ENCODE measurements around the gene BLCAP. TPM values are rescaled to one million over a fixed set of nuclear protein-coding genes. Genes with fewer than 3 reads are reported as not detected.
"Not testable (repeated sequence)": the region's sequence is repeated elsewhere in the genome, so short reads cannot be mapped to it uniquely, and the experiment has no call there.

Gene BLCAP
- total RNA-seq, 2 donors from 2014 or later: 39.3 to 39.8 TPM

- Mint-ChIP-seq H3K36me3 (no peaks in the 10 kb centered on the region), H3K4me1 (ENCODE audit: low read depth in 2 of 2) (peaks cover 0 to 3% of the 10 kb centered on the region in 2 donors), H3K27me3 (peaks cover 34 to 45% of the 10 kb centered on the region in 2 donors), H3K4me3 (no peak overlapping the region), H3K27ac (no peak overlapping the region), H3K9me3 (no peaks in the 10 kb centered on the region)
- peak; percentile 56 for DNase-seq (ENCODE audit: low spot score)
- peak; percentile 60 to 73 for ATAC-seq
These were observed 36.9 kb upstream of the BLCAP start for GRCh38 chr20:37564388-37565133.

GRCh38 chr20:37564016-37564387 is 36.3 kb upstream of the BLCAP start:
- H3K4me3 Mint-ChIP-seq: no peak overlapping the region

GRCh38 chr20:37562695-37563480 is 35.2 kb upstream of the BLCAP start:
- Mint-ChIP-seq H3K27ac (no peak overlapping the region), H3K4me3 (no peak overlapping the region), H3K36me3 (no peaks in the 10 kb centered on the region), H3K4me1 (ENCODE audit: low read depth in 2 of 2) (peaks cover 0 to 3% of the 10 kb centered on the region in 2 donors), H3K9me3 (no peaks in the 10 kb centered on the region), H3K27me3 (peaks cover 25 to 28% of the 10 kb centered on the region in 2 donors)
- no peak for ATAC-seq
- DNase-seq (ENCODE audit: low spot score): no peak

More at GRCh38 chr20:37564016-37564387, 36.3 kb upstream of the BLCAP start:
- no peaks in the 10 kb centered on the region for H3K9me3 Mint-ChIP-seq
- ATAC-seq (no peak), DNase-seq (ENCODE audit: low spot score) (peak; percentile 28)
- H3K27ac Mint-ChIP-seq: no peak overlapping the region
- H3K4me1 Mint-ChIP-seq (ENCODE audit: low read depth in 2 of 2): peaks cover 0 to 3% of the 10 kb centered on the region in 2 donors
- H3K27me3 Mint-ChIP-seq: peaks cover 29 to 39% of the 10 kb centered on the region in 2 donors
- no peaks in the 10 kb centered on the region for H3K36me3 Mint-ChIP-seq

GRCh38 chr20:37560629-37561028 is 33.0 kb upstream of the BLCAP start:
- DNase-seq (ENCODE audit: low spot score) (peak; percentile 12), ATAC-seq (no peak)
- Mint-ChIP-seq H3K27ac (no peak overlapping the region), H3K27me3 (peaks cover 28 to 30% of the 10 kb centered on the region in 2 donors), H3K36me3 (no peaks in the 10 kb centered on the region), H3K4me1 (ENCODE audit: low read depth in 2 of 2) (peaks cover 0 to 3% of the 10 kb centered on the region in 2 donors), H3K9me3 (no peaks in the 10 kb centered on the region), H3K4me3 (no peak overlapping the region)

- no peaks in the 10 kb centered on the region for H3K9me3 Mint-ChIP-seq
- H3K27me3 Mint-ChIP-seq: peaks cover 21 to 26% of the 10 kb centered on the region in 2 donors
- no peak for ATAC-seq
- H3K27ac Mint-ChIP-seq: no peak overlapping the region
- no peaks in the 10 kb centered on the region for H3K36me3 Mint-ChIP-seq
- H3K4me1 Mint-ChIP-seq (ENCODE audit: low read depth in 2 of 2): no peaks in the 10 kb centered on the region
- peak; percentile 16 for DNase-seq (ENCODE audit: low spot score)
- H3K4me3 Mint-ChIP-seq: no peak overlapping the region
These were observed 31.8 kb upstream of the BLCAP start for GRCh38 chr20:37559312-37560027.

GRCh38 chr20:37558779-37559178 is 31.1 kb upstream of the BLCAP start:
- Mint-ChIP-seq H3K36me3 (no peaks in the 10 kb centered on the region), H3K4me3 (no peak overlapping the region), H3K4me1 (ENCODE audit: low read depth in 2 of 2) (no peaks in the 10 kb centered on the region), H3K9me3 (no peaks in the 10 kb centered on the region), H3K27ac (no peak overlapping the region), H3K27me3 (peaks cover 21 to 29% of the 10 kb centered on the region in 2 donors)
- ATAC-seq: peak in 1 of 2 donors; percentile 32
- DNase-seq (ENCODE audit: low spot score): peak; percentile 56

GRCh38 chr20:37558306-37558705 is 30.6 kb upstream of the BLCAP start:
- no peak overlapping the region for H3K27ac Mint-ChIP-seq
- H3K36me3 Mint-ChIP-seq: no peaks in the 10 kb centered on the region
- no peaks in the 10 kb centered on the region for H3K4me1 Mint-ChIP-seq (ENCODE audit: low read depth in 2 of 2)
- peak in 1 of 2 donors; percentile 36 for ATAC-seq
- DNase-seq (ENCODE audit: low spot score): no peak
- H3K4me3 Mint-ChIP-seq: no peak overlapping the region
- H3K27me3 Mint-ChIP-seq: peaks cover 21 to 29% of the 10 kb centered on the region in 2 donors
- no peaks in the 10 kb centered on the region for H3K9me3 Mint-ChIP-seq

- no peak overlapping the region for H3K27ac Mint-ChIP-seq
- no peaks in the 10 kb centered on the region for H3K9me3 Mint-ChIP-seq
- H3K27me3 Mint-ChIP-seq: peaks cover 27 to 40% of the 10 kb centered on the region in 2 donors
- ATAC-seq (no peak), DNase-seq (ENCODE audit: low spot score) (peak; percentile 53)
- H3K4me1 Mint-ChIP-seq (ENCODE audit: low read depth in 2 of 2): peaks cover 6 to 7% of the 10 kb centered on the region in 2 donors
- H3K36me3 Mint-ChIP-seq: no peaks in the 10 kb centered on the region
- H3K4me3 Mint-ChIP-seq: no peak overlapping the region
These were observed 28.9 kb upstream of the BLCAP start for GRCh38 chr20:37556538-37556937.

- not testable (repeated sequence) for ATAC-seq; H3K27ac Mint-ChIP-seq; H3K4me3 Mint-ChIP-seq; H3K4me1 Mint-ChIP-seq (ENCODE audit: low read depth in 2 of 2); H3K9me3 Mint-ChIP-seq; DNase-seq (ENCODE audit: low spot score); H3K36me3 Mint-ChIP-seq
- H3K27me3 Mint-ChIP-seq: peaks cover 29 to 35% of the 10 kb centered on the region in 2 donors
These were observed 27.1 kb upstream of the BLCAP start for GRCh38 chr20:37554721-37555298.

GRCh38 chr20:37552415-37552814 is 24.7 kb upstream of the BLCAP start:
- no peak for DNase-seq (ENCODE audit: low spot score)
- Mint-ChIP-seq H3K4me1 (ENCODE audit: low read depth in 2 of 2) (peaks cover 6 to 7% of the 10 kb centered on the region in 2 donors), H3K36me3 (no peaks in the 10 kb centered on the region), H3K4me3 (no peak overlapping the region), H3K27me3 (peaks cover 29 to 36% of the 10 kb centered on the region in 2 donors), H3K27ac (no peak overlapping the region), H3K9me3 (no peaks in the 10 kb centered on the region)
- peak in 1 of 2 donors; percentile 44 for ATAC-seq

GRCh38 chr20:37551660-37552059 is 24.0 kb upstream of the BLCAP start:
- not testable (repeated sequence) for H3K4me1 Mint-ChIP-seq (ENCODE audit: low read depth in 2 of 2); H3K4me3 Mint-ChIP-seq; H3K27ac Mint-ChIP-seq; DNase-seq (ENCODE audit: low spot score); H3K36me3 Mint-ChIP-seq; ATAC-seq; H3K9me3 Mint-ChIP-seq
- H3K27me3 Mint-ChIP-seq: peaks cover 23 to 29% of the 10 kb centered on the region in 2 donors

GRCh38 chr20:37550101-37550920 is 22.6 kb upstream of the BLCAP start:
- H3K4me3 Mint-ChIP-seq; H3K36me3 Mint-ChIP-seq; ATAC-seq; H3K27ac Mint-ChIP-seq; DNase-seq (ENCODE audit: low spot score); H3K9me3 Mint-ChIP-seq; H3K4me1 Mint-ChIP-seq (ENCODE audit: low read depth in 2 of 2): not testable (repeated sequence)
- peaks cover 27 to 31% of the 10 kb centered on the region in 2 donors for H3K27me3 Mint-ChIP-seq

GRCh38 chr20:37547912-37548311 is 20.2 kb upstream of the BLCAP start:
- H3K27me3 Mint-ChIP-seq: peaks cover 17 to 28% of the 10 kb centered on the region in 2 donors
- ATAC-seq (no peak), DNase-seq (ENCODE audit: low spot score) (no peak)
- no peak overlapping the region for H3K27ac Mint-ChIP-seq
- H3K9me3 Mint-ChIP-seq: no peaks in the 10 kb centered on the region
- H3K36me3 Mint-ChIP-seq: no peaks in the 10 kb centered on the region
- no peak overlapping the region for H3K4me3 Mint-ChIP-seq
- H3K4me1 Mint-ChIP-seq (ENCODE audit: low read depth in 2 of 2): peaks cover 5 to 7% of the 10 kb centered on the region in 2 donors

Measured in natural killer cell treated with Interleukin-12 subunit alpha and Interleukin-12 subunit beta and Interleukin-15 and Interleukin-18, amount 100 ng/mL, for 72 hours (primary cell).